ENCODE data around the gene ENO3. TPM values are rescaled to one million over a fixed set of nuclear protein-coding genes. Genes with fewer than 3 reads are reported as not detected.
A peak's percentile ranks its signal among the peaks of the same experiment; 100 is the strongest.

Gene ENO3
- total RNA-seq, 1 experiment from 2014 or later, result 52.8 TPM

GRCh38 chr17:4947411-4948165 lies 3.3 kb upstream of the ENO3 start:
- peak; percentile 27 for DNase-seq (ENCODE audit: low spot score)
- in situ Hi-C loops (cut with HindIII; ENCODE audit: low sequenced_read_pairs), result no loop called here

GRCh38 chr17:4948166-4948930 lies 2.6 kb upstream of the ENO3 start, which contains the start of gene PFN1:
TSS of gene PFN1 (minus strand) at chr17:4948530. CDS start at chr17:4948394, 136 bp downstream.
- in situ Hi-C loops (cut with HindIII; ENCODE audit: low sequenced_read_pairs), result no loop called here
- DNase-seq (ENCODE audit: low spot score), result peak; percentile 90

GRCh38 chr17:4948931-4949320 lies 2.0 kb upstream of the ENO3 start:
- in situ Hi-C loops (cut with HindIII; ENCODE audit: low sequenced_read_pairs), result no loop called here
- peak; percentile 84 for DNase-seq (ENCODE audit: low spot score)

- in situ Hi-C loops (cut with HindIII; ENCODE audit: low sequenced_read_pairs), result no loop called here
- DNase-seq (ENCODE audit: low spot score), result peak; percentile 25
These were observed 1.4 kb upstream of the ENO3 start for GRCh38 chr17:4949321-4950074.

DNA sequence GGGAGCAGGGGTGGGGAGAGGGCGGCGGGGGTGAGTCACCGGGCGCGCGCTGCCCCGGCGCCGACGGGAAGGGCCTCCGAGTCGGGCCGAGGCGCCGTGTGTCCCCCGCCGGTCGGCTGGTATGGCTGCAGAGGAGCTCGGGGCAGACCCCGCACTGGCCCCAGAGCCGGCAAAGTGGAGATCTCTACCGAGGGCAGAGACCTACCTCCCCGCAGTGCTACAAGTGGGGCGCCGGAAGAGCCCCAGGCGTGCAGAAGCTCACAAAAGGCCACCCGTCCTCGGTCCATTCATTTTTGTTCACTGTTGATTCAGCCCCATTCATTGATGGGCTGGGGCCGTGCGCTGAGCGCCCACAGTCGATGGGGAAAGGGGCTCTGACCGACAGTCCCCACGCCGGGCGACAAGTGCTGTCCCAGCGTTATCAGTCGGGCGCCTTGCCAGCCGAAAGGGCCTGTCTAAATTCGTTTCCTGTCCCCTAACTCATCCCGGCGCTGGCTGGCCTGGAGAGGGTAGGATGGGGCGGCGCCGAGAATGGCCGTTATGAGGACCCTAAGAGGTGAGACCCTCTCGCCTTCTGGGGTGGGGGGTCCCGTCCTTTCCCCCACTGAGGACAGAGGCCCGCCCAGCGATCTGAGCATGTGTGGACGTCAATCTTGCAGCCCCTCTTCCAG lies 709 bp upstream of the ENO3 start:
- DNase-seq (ENCODE audit: low spot score), result peak; percentile 25
- in situ Hi-C loops (cut with HindIII; ENCODE audit: low sequenced_read_pairs), result no loop called here

GRCh38 chr17:4951486-4951885 lies 567 bp downstream of the ENO3 start:
- in situ Hi-C loops (cut with HindIII; ENCODE audit: low sequenced_read_pairs), result no loop called here
- peak; percentile 32 for DNase-seq (ENCODE audit: low spot score)

DNA sequence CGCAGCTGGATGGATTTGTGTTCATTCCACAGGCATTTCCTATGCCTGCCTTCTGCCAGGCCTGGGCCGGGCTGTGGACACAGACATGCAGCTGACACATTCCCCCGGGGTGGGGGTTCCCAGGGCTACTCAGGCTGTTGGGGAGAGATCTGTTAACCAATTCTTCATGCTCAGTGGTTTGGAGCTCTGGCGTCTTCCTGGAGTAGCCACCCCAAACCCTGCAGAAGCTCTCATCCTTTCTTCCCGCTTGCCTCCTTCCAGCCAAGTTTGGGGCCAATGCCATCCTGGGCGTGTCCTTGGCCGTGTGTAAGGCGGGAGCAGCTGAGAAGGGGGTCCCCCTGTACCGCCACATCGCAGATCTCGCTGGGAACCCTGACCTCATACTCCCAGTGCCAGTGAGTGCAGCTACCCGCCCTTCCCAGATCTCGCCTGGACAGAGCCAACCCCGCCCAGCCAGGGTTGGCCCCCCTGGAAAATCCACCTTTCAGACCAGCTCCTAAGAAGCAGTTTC lies 2.6 kb downstream of the ENO3 start:
- in situ Hi-C loops (cut with HindIII; ENCODE audit: low sequenced_read_pairs), result no loop called here
- DNase-seq (ENCODE audit: low spot score), result no peak

DNA sequence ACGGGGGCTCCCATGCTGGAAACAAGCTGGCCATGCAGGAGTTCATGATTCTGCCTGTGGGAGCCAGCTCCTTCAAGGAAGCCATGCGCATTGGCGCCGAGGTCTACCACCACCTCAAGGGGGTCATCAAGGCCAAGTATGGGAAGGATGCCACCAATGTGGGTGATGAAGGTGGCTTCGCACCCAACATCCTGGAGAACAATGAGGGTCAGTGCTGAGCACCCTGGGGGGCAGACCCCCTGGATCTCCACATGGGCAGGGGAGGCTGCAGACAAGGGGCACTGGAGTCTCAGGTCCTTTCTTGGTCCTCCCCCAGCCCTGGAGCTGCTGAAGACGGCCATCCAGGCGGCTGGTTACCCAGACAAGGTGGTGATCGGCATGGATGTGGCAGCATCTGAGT lies 4.2 kb downstream of the ENO3 start:
- no peak for DNase-seq (ENCODE audit: low spot score)
- in situ Hi-C loops (cut with HindIII; ENCODE audit: low sequenced_read_pairs), result no loop called here

GRCh38 chr17:4956493-4957061 lies 5.7 kb downstream of the ENO3 start:
- no peak for DNase-seq (ENCODE audit: low spot score)
- in situ Hi-C loops (cut with HindIII; ENCODE audit: low sequenced_read_pairs), result no loop called here

DNA sequence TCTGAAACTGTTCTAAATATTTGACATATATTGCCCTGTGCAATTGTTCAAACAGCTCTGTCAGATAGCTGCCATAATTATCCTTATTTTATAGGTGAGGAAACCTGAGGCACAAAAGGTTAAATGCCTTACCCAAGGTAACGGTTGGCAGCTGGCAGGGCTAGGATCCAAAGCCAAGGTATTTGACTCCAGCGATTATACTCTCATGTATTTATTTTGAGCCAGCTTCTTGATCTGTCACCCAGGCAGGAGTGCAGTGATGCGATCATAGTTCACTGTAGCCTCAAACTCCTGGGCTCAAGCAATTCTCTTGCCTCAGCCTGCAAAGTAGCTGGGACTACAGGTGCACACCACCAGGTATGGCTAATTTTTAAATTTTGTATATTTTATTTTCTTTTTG lies 7.2 kb downstream of the ENO3 start:
- DNase-seq (ENCODE audit: low spot score), result no peak
- in situ Hi-C loops (cut with HindIII; ENCODE audit: low sequenced_read_pairs), result no loop called here

GRCh38 chr17:4959261-4959965 lies 8.5 kb downstream of the ENO3 start:
- DNase-seq (ENCODE audit: low spot score), result no peak
- in situ Hi-C loops (cut with HindIII; ENCODE audit: low sequenced_read_pairs), result no loop called here

DNA sequence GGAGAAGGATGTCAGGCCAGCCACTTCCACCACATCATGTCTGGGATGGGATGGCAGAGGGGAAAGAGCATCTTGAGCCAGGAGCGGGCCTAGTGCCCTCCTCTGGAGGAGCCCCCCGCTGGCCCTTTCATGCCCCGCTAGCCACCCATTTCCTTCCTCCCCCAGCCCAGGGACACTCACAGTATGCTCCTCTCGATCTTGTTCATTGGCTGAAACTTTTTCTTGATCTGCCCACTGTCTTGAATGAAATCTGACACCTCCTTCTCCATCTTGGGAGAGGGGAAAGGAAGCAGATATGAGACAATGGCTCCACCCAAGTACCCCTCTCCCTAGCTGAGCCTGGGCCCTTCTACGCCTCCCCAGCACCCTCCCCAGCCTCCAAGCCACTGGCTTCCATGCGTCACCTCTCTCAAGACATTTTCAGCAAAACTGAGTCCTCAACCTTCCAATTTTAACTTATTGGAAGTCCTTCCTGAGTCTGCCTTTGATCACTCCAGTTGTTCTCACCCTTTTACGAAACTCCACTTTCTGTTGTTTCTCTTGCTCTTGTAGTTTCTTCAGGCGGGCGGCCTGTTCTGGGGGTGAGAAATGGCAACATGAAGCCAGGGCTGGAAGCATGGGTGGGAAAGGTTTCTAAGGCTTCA lies 9.5 kb downstream of the ENO3 start:
- in situ Hi-C loops (cut with HindIII; ENCODE audit: low sequenced_read_pairs), result no loop called here
- DNase-seq (ENCODE audit: low spot score), result no peak

DNA sequence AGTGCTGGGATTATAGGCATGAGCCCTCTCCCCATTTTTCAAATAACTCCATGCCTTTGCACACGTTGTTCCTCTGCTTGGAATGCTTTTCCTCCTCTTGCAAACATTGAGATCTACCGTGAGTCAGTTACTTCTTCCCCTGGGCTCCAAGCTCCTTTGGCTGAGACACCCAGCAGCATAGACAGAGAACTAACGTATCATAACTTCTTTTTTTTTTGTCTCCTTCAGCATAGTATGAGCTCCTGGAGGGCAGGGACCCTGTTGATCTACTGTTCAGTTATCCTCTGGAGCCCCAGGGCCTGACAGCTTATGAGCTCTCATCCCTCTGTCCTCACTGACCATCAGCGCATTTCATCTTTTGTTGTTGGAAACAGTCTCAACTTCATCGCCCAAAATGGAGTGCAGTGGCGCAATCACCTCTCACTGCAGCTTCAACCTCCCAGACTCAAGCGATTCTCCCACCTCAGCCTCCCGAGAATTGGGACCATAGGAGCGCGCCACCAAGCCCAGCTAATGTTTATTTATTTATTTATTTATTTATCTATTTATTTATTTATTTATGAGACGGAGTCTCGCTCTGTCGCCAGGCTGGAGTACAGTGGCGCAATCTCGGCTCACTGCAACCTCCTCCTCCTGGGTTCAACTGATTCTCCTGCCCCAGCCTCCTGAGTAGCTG lies 14.5 kb downstream of the ENO3 start:
- in situ Hi-C loops (cut with HindIII; ENCODE audit: low sequenced_read_pairs), result no loop called here
- DNase-seq (ENCODE audit: low spot score), result no peak

GRCh38 chr17:4966844-4967538 lies 16.1 kb downstream of the ENO3 start:
- in situ Hi-C loops (cut with HindIII; ENCODE audit: low sequenced_read_pairs), result no loop called here
- peak; percentile 100 for DNase-seq (ENCODE audit: low spot score)

DNA sequence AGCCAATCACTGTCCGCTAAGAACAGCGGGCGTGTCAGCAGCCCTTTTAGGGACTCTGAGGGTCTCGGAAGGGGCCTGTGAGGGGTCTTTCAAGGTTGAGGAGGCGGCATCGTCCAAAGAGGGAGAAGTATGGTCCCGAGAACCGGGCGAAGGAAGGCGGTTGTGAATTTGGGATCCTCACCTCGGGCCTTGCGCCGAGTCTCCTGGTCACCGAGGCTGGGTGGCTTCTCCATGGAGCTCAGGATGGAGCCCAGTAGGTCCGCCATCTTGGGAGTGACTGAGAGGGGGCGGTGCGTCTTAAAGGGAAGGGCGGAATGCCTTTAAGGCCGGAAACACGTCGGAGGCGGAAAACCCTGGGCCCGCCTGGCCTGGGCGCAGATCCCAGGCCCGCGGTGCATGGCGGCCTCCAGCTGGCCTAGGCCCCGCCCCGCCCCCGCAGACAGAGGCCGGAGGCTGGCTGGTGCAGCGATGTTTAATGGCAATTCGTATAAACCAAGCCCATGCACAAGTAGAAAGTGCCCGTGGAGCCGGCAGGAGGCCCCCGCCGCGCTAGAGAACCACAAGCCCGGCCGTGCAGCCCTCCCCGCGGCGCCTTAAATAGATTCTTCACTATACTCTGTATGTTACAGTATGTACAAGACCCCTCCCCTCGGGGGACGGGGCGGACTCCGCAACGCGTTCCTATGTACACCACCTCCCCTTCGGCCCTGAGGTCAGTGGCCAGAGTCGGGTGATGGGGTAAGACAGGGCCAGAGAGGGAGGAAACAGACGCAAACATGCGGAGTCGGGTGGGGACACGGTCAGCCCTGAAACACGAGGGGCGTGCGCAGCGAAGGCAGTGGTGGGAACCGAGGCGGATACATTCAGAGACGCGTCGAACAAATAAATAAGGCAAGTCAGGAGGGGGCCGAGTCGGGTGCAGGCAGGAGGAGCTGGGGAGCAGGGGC lies 16.9 kb downstream of the ENO3 start, which contains the start of gene SPAG7:
Gene SPAG7 (minus strand): TSS at position 279 of the 947 bp plus-strand sequence. CDS start 13 bp downstream, at position 266.
- DNase-seq (ENCODE audit: low spot score), result peak; percentile 99
- in situ Hi-C loops (cut with HindIII; ENCODE audit: low sequenced_read_pairs), result no loop called here
